Measurements from ENCODE around the gene KLF13.

- TF ChIP-seq POLR2A (IDR thresholded peaks at IDR 0.05; ENCODE audit: borderline replicate concordance, extremely low read depth, insufficient read depth, insufficient read length), result no peak
- no peak for TF ChIP-seq YY1 (IDR thresholded peaks at IDR 0.05; ENCODE audit: extremely low read depth, insufficient replicate concordance, low read depth, low read length)
- no peak for TF ChIP-seq REST (IDR thresholded peaks at IDR 0.05; ENCODE audit: low read depth)
- no peak for TF ChIP-seq CTCF (IDR thresholded peaks at IDR 0.05 in 2 of 3, conservative IDR thresholded peaks at IDR 0.05 in 1 of 3; ENCODE audit: borderline replicate concordance in 1 of 3, insufficient read depth in 1 of 3, low read depth in 2 of 3, low read length in 2 of 3)
- no peak for TF ChIP-seq RAD21 (IDR thresholded peaks at IDR 0.05; ENCODE audit: low read depth)
Measured at GRCh38 chr15:31323627-31324026, 3.0 kb upstream of the KLF13 start.

Measured in HCT116 (cell line).